GM04503 (cell line): ENCODE data around the gene ZNF296.
"Not testable (repeated sequence)": the region's sequence is repeated elsewhere in the genome, so short reads cannot be mapped to it uniquely, and the experiment has no call there.

Source experiments
- DNase-seq: peaks from one replicate; pipeline ENCODE4 v3.0.0-alpha.2; 2012; ENCODE audit warnings: low read depth

Gene ZNF296

GRCh38 chr19:45076029-45076850 lies at the start of gene ZNF296:
Gene ZNF296 (minus strand): TSS chr19:45076478. CDS start chr19:45076373, 105 bp downstream.
- DNase-seq, result no peak

- no peak for DNase-seq
Measured at GRCh38 chr19:45125360-45125759, 49.1 kb upstream of the ZNF296 start.

- no peak for DNase-seq
Measured at GRCh38 chr19:45124021-45124420, 47.7 kb upstream of the ZNF296 start.

GRCh38 chr19:45123440-45123850 lies 47.2 kb upstream of the ZNF296 start:
- no peak for DNase-seq

GRCh38 chr19:45122832-45123231 lies 46.6 kb upstream of the ZNF296 start:
- DNase-seq, result no peak

GRCh38 chr19:45121827-45122345 lies 45.6 kb upstream of the ZNF296 start:
- no peak for DNase-seq

- no peak for DNase-seq
Measured at GRCh38 chr19:45119582-45119981, 43.3 kb upstream of the ZNF296 start.

GRCh38 chr19:45118591-45119355 lies 42.5 kb upstream of the ZNF296 start:
- DNase-seq, result not testable (repeated sequence)

GRCh38 chr19:45118106-45118505 lies 41.8 kb upstream of the ZNF296 start:
- no peak for DNase-seq

- no peak for DNase-seq
Measured at GRCh38 chr19:45117671-45118070, 41.4 kb upstream of the ZNF296 start.

GRCh38 chr19:45117167-45117594 lies 40.9 kb upstream of the ZNF296 start:
- no peak for DNase-seq

GRCh38 chr19:45115809-45116615 lies 39.7 kb upstream of the ZNF296 start:
- DNase-seq, result no peak

- DNase-seq, result no peak
Measured at GRCh38 chr19:45114116-45114515, 37.8 kb upstream of the ZNF296 start.

- no peak for DNase-seq
Measured at GRCh38 chr19:45113628-45114027, 37.4 kb upstream of the ZNF296 start.

- no peak for DNase-seq
Measured at GRCh38 chr19:45112111-45112827, 36.0 kb upstream of the ZNF296 start.

GRCh38 chr19:45110851-45111266 lies 34.6 kb upstream of the ZNF296 start:
- DNase-seq, result no peak

GRCh38 chr19:45107621-45108150 lies 31.4 kb upstream of the ZNF296 start:
- no peak for DNase-seq

GRCh38 chr19:45106363-45106762 lies 30.1 kb upstream of the ZNF296 start:
- DNase-seq, result not testable (repeated sequence)

GRCh38 chr19:45104658-45105349 lies 28.5 kb upstream of the ZNF296 start:
- DNase-seq, result no peak

GRCh38 chr19:45103508-45104319 lies 27.4 kb upstream of the ZNF296 start:
- DNase-seq, result no peak
